H9 (cell line): ENCODE measurements around the gene SNX30. TPM values are rescaled to one million over a fixed set of nuclear protein-coding genes. Genes with fewer than 3 reads are reported as not detected.

ENCODE experiments used
- DNase-seq: peaks from one replicate; pipeline ENCODE4 v3.0.0-alpha.2; 2017
- H2AFZ ChIP-seq: one replicate; pipeline ENCODE4 v1.6.1; 2013; ENCODE audit warnings: mild to moderate bottlenecking, low read length, control low read depth, moderate library complexity
- H2AK5ac ChIP-seq: 2 replicates; pipeline ENCODE4 v1.6.1; 2013; ENCODE audit warnings: low read length, control low read depth, mixed read lengths; ENCODE audit not compliant: insufficient read length
- H2BK120ac ChIP-seq: one replicate; pipeline ENCODE4 v1.6.1; 2013; ENCODE audit warnings: low read depth, mild to moderate bottlenecking, low read length, control low read depth, inconsistent platforms; ENCODE audit not compliant: poor library complexity, severe bottlenecking
- H2BK12ac ChIP-seq: 2 replicates; pipeline ENCODE4 v1.6.1; 2013; ENCODE audit warnings: low read length, control low read depth, mixed read lengths, low read depth; ENCODE audit not compliant: insufficient read length
- H2BK15ac ChIP-seq: 2 replicates; pipeline ENCODE4 v1.6.1; 2013; ENCODE audit warnings: low read depth, low read length, control low read depth
- H2BK20ac ChIP-seq: one replicate; pipeline ENCODE4 v1.6.1; 2013; ENCODE audit warnings: low read depth, mild to moderate bottlenecking, low read length, control low read depth, inconsistent platforms; ENCODE audit not compliant: poor library complexity, severe bottlenecking
- H2BK5ac ChIP-seq: 2 replicates; pipeline ENCODE4 v1.6.1; 2013; ENCODE audit warnings: low read length, control low read depth, mixed read lengths; ENCODE audit not compliant: insufficient read length
- H3K14ac ChIP-seq: 2 replicates; pipeline ENCODE4 v1.6.1; 2013; ENCODE audit warnings: low read length, control low read depth; ENCODE audit not compliant: insufficient read depth
- H3K18ac ChIP-seq: 2 replicates; pipeline ENCODE4 v1.6.1; 2013; ENCODE audit warnings: low read depth, mild to moderate bottlenecking, mixed read lengths, low read length, control low read depth; ENCODE audit not compliant: insufficient read length
- H3K23ac ChIP-seq: 2 replicates; pipeline ENCODE4 v1.6.1; 2013; ENCODE audit warnings: low read length, control low read depth, mixed read lengths, low read depth; ENCODE audit not compliant: insufficient read length
- H3K23me2 ChIP-seq: 2 replicates; pipeline ENCODE4 v1.6.1; 2013; ENCODE audit warnings: low read depth, mild to moderate bottlenecking, mixed read lengths, low read length, control low read depth; ENCODE audit not compliant: insufficient read length, poor library complexity, severe bottlenecking
- H3K27ac ChIP-seq: 2 replicates; pipeline ENCODE4 v1.5.1; 2013; ENCODE audit warnings: low read length, control low read depth, mixed read lengths, low read depth; ENCODE audit not compliant: insufficient read length
- H3K27me3 ChIP-seq: 2 replicates; pipeline ENCODE4 v1.6.1; 2013; ENCODE audit warnings: low read length, control low read depth, inconsistent platforms; ENCODE audit not compliant: insufficient read depth
- H3K4ac ChIP-seq: 2 replicates; pipeline ENCODE4 v1.6.1; 2013; ENCODE audit warnings: low read depth, mild to moderate bottlenecking, control low read depth, inconsistent platforms, low read length, moderate library complexity
- H3K4me1 ChIP-seq: 2 replicates; pipeline ENCODE4 v1.6.1; 2013; ENCODE audit warnings: low read length, control low read depth, inconsistent platforms; ENCODE audit not compliant: insufficient read depth
- H3K4me2 ChIP-seq: 2 replicates; pipeline ENCODE4 v1.6.1; 2013; ENCODE audit warnings: low read length, control low read depth, mixed read lengths; ENCODE audit not compliant: insufficient read length, insufficient read depth
- H3K56ac ChIP-seq: 2 replicates; pipeline ENCODE4 v1.6.1; 2013; ENCODE audit warnings: low read depth, mild to moderate bottlenecking, mixed read lengths, low read length, control low read depth; ENCODE audit not compliant: insufficient read length
- H3K79me1 ChIP-seq: 2 replicates; pipeline ENCODE4 v1.6.1; 2013; ENCODE audit warnings: low read depth, mild to moderate bottlenecking, moderate library complexity, low read length, control low read depth, inconsistent platforms; ENCODE audit not compliant: insufficient read depth, poor library complexity, severe bottlenecking
- H3K79me2 ChIP-seq: 2 replicates; pipeline ENCODE4 v1.6.1; 2013; ENCODE audit warnings: low read length, control low read depth, inconsistent platforms; ENCODE audit not compliant: insufficient read depth
- H3K9ac ChIP-seq: 2 replicates; pipeline ENCODE4 v1.6.1; 2013; ENCODE audit warnings: low read length, control low read depth, mixed read lengths; ENCODE audit not compliant: insufficient read length; ENCODE audit errors: extremely low read depth
- H3K9me3 ChIP-seq: one replicate; pipeline ENCODE4 v1.6.1; 2013; ENCODE audit warnings: low read depth, low read length, inconsistent platforms; ENCODE audit not compliant: control insufficient read depth
- H3T11ph ChIP-seq: one replicate; pipeline ENCODE4 v1.6.1; 2013; ENCODE audit warnings: mild to moderate bottlenecking, low read length, control low read depth, inconsistent platforms
- H4K20me1 ChIP-seq: one replicate; pipeline ENCODE4 v1.6.1; 2013; ENCODE audit not compliant: control insufficient read depth, insufficient read length, insufficient read depth
- H4K5ac ChIP-seq: 2 replicates; pipeline ENCODE4 v1.6.1; 2013; ENCODE audit warnings: low read depth, mild to moderate bottlenecking, mixed read lengths, low read length, control low read depth; ENCODE audit not compliant: insufficient read length
- H4K8ac ChIP-seq: replicated peaks from 2 replicates; pipeline ENCODE4 v1.6.1; 2013; ENCODE audit warnings: low read length, control low read depth, mixed read lengths, low read depth; ENCODE audit not compliant: insufficient read length
- H4K91ac ChIP-seq: 2 replicates; pipeline ENCODE4 v1.6.1; 2013; ENCODE audit warnings: low read depth, mild to moderate bottlenecking, moderate library complexity, mixed read lengths, low read length, control low read depth; ENCODE audit not compliant: insufficient read length
- H3K27ac Mint-ChIP-seq, 3 experiments: 2 replicates in 2 of 3; 3 replicates in 1 of 3; pipeline ENCODE4 v1.8.0; 2020 to 2021; ENCODE audit warnings: mixed read lengths in 3 of 3, mild to moderate bottlenecking in 1 of 3, moderate library complexity in 1 of 3
- H3K27me3 Mint-ChIP-seq: 2 replicates; pipeline ENCODE4 v1.8.0; 2021; ENCODE audit warnings: low read depth, mild to moderate bottlenecking, moderate library complexity, mixed read lengths
- H3K36me3 Mint-ChIP-seq, 3 experiments: 2 replicates in 2 of 3; 3 replicates in 1 of 3; pipeline ENCODE4 v1.8.0; 2020 to 2021; ENCODE audit warnings: low read depth in 3 of 3, mixed read lengths in 3 of 3; ENCODE audit not compliant: insufficient read depth in 1 of 3
- H3K4me1 Mint-ChIP-seq, 2 experiments: 2 replicates each; pipeline ENCODE4 v1.8.0; 2020; ENCODE audit warnings: mixed read lengths in 2 of 2
- H3K4me3 Mint-ChIP-seq, 2 experiments: 2 replicates in 1 of 2; 3 replicates in 1 of 2; pipeline ENCODE4 v1.8.0; 2020 to 2021; ENCODE audit warnings: mild to moderate bottlenecking in 2 of 2, mixed read lengths in 2 of 2, moderate library complexity in 1 of 2
- H3K9me3 Mint-ChIP-seq, 2 experiments: 2 replicates in 1 of 2; 3 replicates in 1 of 2; pipeline ENCODE4 v1.8.0; 2020; ENCODE audit warnings: mild to moderate bottlenecking in 2 of 2, mixed read lengths in 2 of 2, moderate library complexity in 1 of 2
- WGBS: extraction: QIAGEN DNeasy Blood & Tissue Kit; methylation state at CpG from one replicate; pipeline ENCODE4 v1.1.7; 2013; ENCODE audit warnings: missing lambda C conversion rate, low lambda C conversion rate, mixed read lengths; ENCODE audit not compliant: insufficient read length; ENCODE audit errors: extremely low coverage; 5-methylcytosine and 5-hydroxymethylcytosine counted together
- total RNA-seq: library from RNA; stranded (reverse); gene quantifications from 2 replicates; pipeline ENCODE4 v1.2.1, GENCODE V29; 2021
- TF ChIP-seq, protein P1 (sequence below): fragments of 200-600 bp; sonication (generic); conservative IDR thresholded peaks from 3 replicates; pipeline ENCODE4 v1.8.0; 2021; ENCODE audit warnings: antibody characterized with exemption, mild to moderate bottlenecking

SNX30 gene
- total RNA-seq, 1 experiment from 2014 or later: 10.3 TPM

- H4K20me1 ChIP-seq: no peaks in the 10 kb centered on the region
- no peak overlapping the region for H2BK12ac ChIP-seq
- no peak overlapping the region for H3K9ac ChIP-seq
- H3K56ac ChIP-seq: no peak overlapping the region
- H4K8ac ChIP-seq: no peak overlapping the region
- H3K4me3 Mint-ChIP-seq: no peak overlapping the region
- no peak overlapping the region for H3K27ac ChIP-seq
- no peak overlapping the region for H2AK5ac ChIP-seq
- H3K23ac ChIP-seq: no peak overlapping the region
- no peak overlapping the region for H2BK15ac ChIP-seq
- no peak overlapping the region for H2BK20ac ChIP-seq
- no peaks in the 10 kb centered on the region for H3K79me2 ChIP-seq
- H3K9me3 Mint-ChIP-seq: no peaks in the 10 kb centered on the region
- H3K27me3 ChIP-seq: no peaks in the 10 kb centered on the region
- TF ChIP-seq, protein P1, sequence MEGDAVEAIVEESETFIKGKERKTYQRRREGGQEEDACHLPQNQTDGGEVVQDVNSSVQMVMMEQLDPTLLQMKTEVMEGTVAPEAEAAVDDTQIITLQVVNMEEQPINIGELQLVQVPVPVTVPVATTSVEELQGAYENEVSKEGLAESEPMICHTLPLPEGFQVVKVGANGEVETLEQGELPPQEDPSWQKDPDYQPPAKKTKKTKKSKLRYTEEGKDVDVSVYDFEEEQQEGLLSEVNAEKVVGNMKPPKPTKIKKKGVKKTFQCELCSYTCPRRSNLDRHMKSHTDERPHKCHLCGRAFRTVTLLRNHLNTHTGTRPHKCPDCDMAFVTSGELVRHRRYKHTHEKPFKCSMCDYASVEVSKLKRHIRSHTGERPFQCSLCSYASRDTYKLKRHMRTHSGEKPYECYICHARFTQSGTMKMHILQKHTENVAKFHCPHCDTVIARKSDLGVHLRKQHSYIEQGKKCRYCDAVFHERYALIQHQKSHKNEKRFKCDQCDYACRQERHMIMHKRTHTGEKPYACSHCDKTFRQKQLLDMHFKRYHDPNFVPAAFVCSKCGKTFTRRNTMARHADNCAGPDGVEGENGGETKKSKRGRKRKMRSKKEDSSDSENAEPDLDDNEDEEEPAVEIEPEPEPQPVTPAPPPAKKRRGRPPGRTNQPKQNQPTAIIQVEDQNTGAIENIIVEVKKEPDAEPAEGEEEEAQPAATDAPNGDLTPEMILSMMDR: no peak
- H3T11ph ChIP-seq: no peak overlapping the region
- H2BK120ac ChIP-seq: no peak overlapping the region
- no peaks in the 10 kb centered on the region for H3K36me3 Mint-ChIP-seq
- H3K9me3 ChIP-seq: no peaks in the 10 kb centered on the region
- no peak overlapping the region for H2BK5ac ChIP-seq
- H3K23me2 ChIP-seq: no peaks in the 10 kb centered on the region
- no peaks in the 10 kb centered on the region; the same call in 1 of the 2 replicates for H3K27me3 Mint-ChIP-seq
- H3K4me2 ChIP-seq: no peak overlapping the region
- no peak overlapping the region for H2AFZ ChIP-seq
- no peak overlapping the region for H3K14ac ChIP-seq
- H4K5ac ChIP-seq: no peak overlapping the region
- no peaks in the 10 kb centered on the region for H3K79me1 ChIP-seq
- H4K91ac ChIP-seq: no peak overlapping the region
- no CpG with 5 or more reads among the region's 7 CpGs for WGBS
- H3K27ac Mint-ChIP-seq: no peak overlapping the region
- H3K4me1 Mint-ChIP-seq: peaks cover 14 to 17% of the 10 kb centered on the region in 2 experiments
- no peak overlapping the region for H3K4ac ChIP-seq
- no peaks in the 10 kb centered on the region for H3K4me1 ChIP-seq
- DNase-seq: no peak
- H3K18ac ChIP-seq: no peak overlapping the region
Observed at GRCh38 chr9:112757282-112757883, 6.8 kb downstream of the SNX30 start.
